Measurements from ENCODE around the gene AK1. TPM values are rescaled to one million over a fixed set of nuclear protein-coding genes. Genes with fewer than 3 reads are reported as not detected.

The AK1 gene
- total RNA-seq, 1 experiment from 2014 or later, result 12.2 TPM

DNA sequence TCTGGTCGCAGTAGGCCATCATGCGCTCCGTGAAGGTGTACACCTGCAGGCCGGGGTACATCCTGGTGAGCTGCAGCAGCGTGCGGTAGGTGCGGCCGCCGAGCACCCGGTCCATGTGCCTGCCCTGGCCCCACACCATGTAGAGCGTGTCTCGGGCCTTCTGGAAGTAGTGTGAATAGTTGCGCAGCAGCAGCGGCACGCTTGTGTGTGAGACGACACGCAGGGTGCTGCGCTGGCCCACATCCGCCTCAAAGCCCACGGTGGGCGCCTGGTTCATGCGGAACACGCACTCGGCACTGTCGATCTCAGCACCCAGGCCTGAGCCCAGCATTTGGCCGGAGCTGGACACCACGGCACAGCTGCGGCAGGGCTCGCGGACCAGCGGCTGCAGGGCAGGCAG, 34.8 kb upstream of the AK1 start:
- Mint-ChIP-seq H3K4me3 (ENCODE audit: low read depth, unreplicated experiment) (no peak overlapping the region), H3K27me3 (ENCODE audit: unreplicated experiment) (no peaks in the 10 kb centered on the region), H3K9me3 (ENCODE audit: low read depth, unreplicated experiment) (no peaks in the 10 kb centered on the region), H3K4me1 (ENCODE audit: low read depth, unreplicated experiment) (no peaks in the 10 kb centered on the region), H3K36me3 (ENCODE audit: insufficient read depth, unreplicated experiment) (peaks cover 5% of the 10 kb centered on the region), H3K27ac (ENCODE audit: unreplicated experiment) (no peak overlapping the region)
- intact Hi-C loops (cut with micrococcal nuclease; ENCODE audit: unreplicated experiment), result no loop called here
- CTCF ChIA-PET, result no interaction called here
- TF ChIP-seq, protein P1, sequence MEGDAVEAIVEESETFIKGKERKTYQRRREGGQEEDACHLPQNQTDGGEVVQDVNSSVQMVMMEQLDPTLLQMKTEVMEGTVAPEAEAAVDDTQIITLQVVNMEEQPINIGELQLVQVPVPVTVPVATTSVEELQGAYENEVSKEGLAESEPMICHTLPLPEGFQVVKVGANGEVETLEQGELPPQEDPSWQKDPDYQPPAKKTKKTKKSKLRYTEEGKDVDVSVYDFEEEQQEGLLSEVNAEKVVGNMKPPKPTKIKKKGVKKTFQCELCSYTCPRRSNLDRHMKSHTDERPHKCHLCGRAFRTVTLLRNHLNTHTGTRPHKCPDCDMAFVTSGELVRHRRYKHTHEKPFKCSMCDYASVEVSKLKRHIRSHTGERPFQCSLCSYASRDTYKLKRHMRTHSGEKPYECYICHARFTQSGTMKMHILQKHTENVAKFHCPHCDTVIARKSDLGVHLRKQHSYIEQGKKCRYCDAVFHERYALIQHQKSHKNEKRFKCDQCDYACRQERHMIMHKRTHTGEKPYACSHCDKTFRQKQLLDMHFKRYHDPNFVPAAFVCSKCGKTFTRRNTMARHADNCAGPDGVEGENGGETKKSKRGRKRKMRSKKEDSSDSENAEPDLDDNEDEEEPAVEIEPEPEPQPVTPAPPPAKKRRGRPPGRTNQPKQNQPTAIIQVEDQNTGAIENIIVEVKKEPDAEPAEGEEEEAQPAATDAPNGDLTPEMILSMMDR (IDR thresholded peaks at IDR 0.05; ENCODE audit: unreplicated experiment), result no peak
- BruUV-seq (replicated peaks), result no TSS peak
- no peak for DNase-seq

DNA sequence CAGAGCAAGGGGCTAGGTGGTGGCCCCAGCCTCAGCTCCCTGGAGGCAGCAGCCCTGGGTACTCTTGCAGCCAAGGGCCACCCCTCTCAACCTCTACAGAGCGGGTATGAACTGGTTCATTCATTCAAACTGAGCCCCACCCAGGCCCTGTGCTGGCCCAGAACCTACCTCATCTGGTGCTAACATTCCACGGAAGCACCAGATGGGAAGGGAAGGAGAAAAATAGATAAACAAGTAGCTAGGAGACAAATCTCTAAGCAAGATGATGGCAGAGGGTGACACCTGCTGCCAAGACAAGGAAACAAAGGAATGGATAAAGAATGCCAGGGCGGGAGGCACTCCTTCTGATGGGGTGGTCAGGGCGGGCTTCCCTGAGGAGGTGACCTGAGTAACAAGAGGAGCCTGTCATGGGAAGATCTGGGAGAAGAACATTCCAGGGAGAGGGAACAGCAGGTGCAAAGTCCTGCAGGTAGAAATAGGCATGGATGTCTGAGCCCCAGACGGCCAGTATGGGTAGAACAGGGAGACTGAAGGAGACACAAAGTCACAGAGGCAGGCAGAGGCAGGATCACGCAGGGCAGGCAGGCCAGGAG, 33.2 kb upstream of the AK1 start:
- no TSS peak for BruUV-seq (replicated peaks)
- no peak overlapping the region for H3K27ac Mint-ChIP-seq (ENCODE audit: unreplicated experiment)
- H3K27me3 Mint-ChIP-seq (ENCODE audit: unreplicated experiment), result no peaks in the 10 kb centered on the region
- intact Hi-C loops (cut with micrococcal nuclease; ENCODE audit: unreplicated experiment), result no loop called here
- H3K9me3 Mint-ChIP-seq (ENCODE audit: low read depth, unreplicated experiment), result no peaks in the 10 kb centered on the region
- CTCF ChIA-PET, result no interaction called here
- peaks cover 5% of the 10 kb centered on the region for H3K36me3 Mint-ChIP-seq (ENCODE audit: insufficient read depth, unreplicated experiment)
- no peak overlapping the region for H3K4me3 Mint-ChIP-seq (ENCODE audit: low read depth, unreplicated experiment)
- DNase-seq, result no peak
- H3K4me1 Mint-ChIP-seq (ENCODE audit: low read depth, unreplicated experiment), result no peaks in the 10 kb centered on the region
- TF ChIP-seq, protein P1 (IDR thresholded peaks at IDR 0.05; ENCODE audit: unreplicated experiment), result no peak

DNA sequence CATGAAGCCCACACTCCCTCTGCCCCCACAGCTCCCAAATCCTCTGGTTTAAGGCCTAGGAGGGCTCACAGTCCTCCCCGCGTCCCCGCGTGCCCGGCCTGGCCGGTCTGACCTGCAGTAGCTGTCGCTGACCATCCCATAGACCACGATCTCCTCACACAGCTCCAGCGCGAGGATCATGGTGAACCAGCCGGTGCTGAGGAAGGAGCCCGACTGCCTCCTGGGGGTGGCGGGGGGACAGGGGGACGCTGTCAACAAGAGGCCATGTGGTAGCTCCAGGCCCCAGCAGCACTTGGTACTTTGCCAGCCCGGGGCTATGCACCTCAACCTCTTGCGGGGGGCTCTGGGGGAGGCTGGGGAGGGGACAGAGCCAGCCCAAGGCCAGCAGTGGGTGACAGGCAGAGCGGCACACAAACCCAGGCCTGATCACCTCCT, 32.4 kb upstream of the AK1 start:
- H3K4me3 Mint-ChIP-seq (ENCODE audit: low read depth, unreplicated experiment), result no peak overlapping the region
- no peak overlapping the region for H3K27ac Mint-ChIP-seq (ENCODE audit: unreplicated experiment)
- CTCF ChIA-PET, result no interaction called here
- TF ChIP-seq, protein P1 (IDR thresholded peaks at IDR 0.05; ENCODE audit: unreplicated experiment), result no peak
- DNase-seq, result no peak
- BruUV-seq (replicated peaks), result no TSS peak
- no peaks in the 10 kb centered on the region for H3K27me3 Mint-ChIP-seq (ENCODE audit: unreplicated experiment)
- H3K4me1 Mint-ChIP-seq (ENCODE audit: low read depth, unreplicated experiment), result no peaks in the 10 kb centered on the region
- H3K9me3 Mint-ChIP-seq (ENCODE audit: low read depth, unreplicated experiment), result no peaks in the 10 kb centered on the region
- intact Hi-C loops (cut with micrococcal nuclease; ENCODE audit: unreplicated experiment), result no loop called here
- H3K36me3 Mint-ChIP-seq (ENCODE audit: insufficient read depth, unreplicated experiment), result peaks cover 5% of the 10 kb centered on the region

DNA sequence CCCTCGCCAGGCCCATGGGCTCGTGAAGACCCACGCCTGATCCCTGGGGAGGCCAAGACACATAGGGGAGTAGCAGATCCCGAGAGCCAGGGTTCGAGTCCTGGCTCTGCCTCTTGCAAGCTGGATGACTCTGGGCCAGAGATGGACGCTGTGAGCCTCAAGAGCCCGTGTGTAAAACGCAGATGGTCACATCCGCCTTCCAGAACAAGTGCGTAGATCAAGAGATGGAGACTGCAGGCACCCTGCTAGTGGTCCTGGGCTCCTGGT, 31.1 kb upstream of the AK1 start:
- intact Hi-C loops (cut with micrococcal nuclease; ENCODE audit: unreplicated experiment), result no loop called here
- Mint-ChIP-seq H3K27ac (ENCODE audit: unreplicated experiment) (no peak overlapping the region), H3K4me1 (ENCODE audit: low read depth, unreplicated experiment) (no peaks in the 10 kb centered on the region), H3K36me3 (ENCODE audit: insufficient read depth, unreplicated experiment) (peaks cover 9% of the 10 kb centered on the region), H3K27me3 (ENCODE audit: unreplicated experiment) (no peaks in the 10 kb centered on the region), H3K9me3 (ENCODE audit: low read depth, unreplicated experiment) (no peaks in the 10 kb centered on the region), H3K4me3 (ENCODE audit: low read depth, unreplicated experiment) (no peak overlapping the region)
- BruUV-seq (replicated peaks), result no TSS peak
- TF ChIP-seq, protein P1 (IDR thresholded peaks at IDR 0.05; ENCODE audit: unreplicated experiment), result no peak
- CTCF ChIA-PET, result no interaction called here
- DNase-seq, result no peak
